ENCODE data around the gene MCM7. TPM values are rescaled to one million over a fixed set of nuclear protein-coding genes. Genes with fewer than 3 reads are reported as not detected.

MCM7 gene
- total RNA-seq, 1 experiment from 2014 or later: 109 TPM

- no peaks in the 10 kb centered on the region for H3K27me3 ChIP-seq (ENCODE audit: low read length)
- H3K36me3 ChIP-seq (ENCODE audit: insufficient read depth, low read length): no peaks in the 10 kb centered on the region
- H3K9me3 ChIP-seq (ENCODE audit: low read length): no peaks in the 10 kb centered on the region
- H2AFZ ChIP-seq (ENCODE audit: low read length): peak within 1 kb of the TSS; percentile 93
- peaks cover 26% of the 10 kb centered on the region for H3K79me2 ChIP-seq (ENCODE audit: low read length)
- peak; percentile 93 for DNase-seq
- H3K4me3 ChIP-seq (ENCODE audit: low read length): peak within 1 kb of the TSS; percentile 93
- no peaks in the 10 kb centered on the region for H3K9me2 ChIP-seq (replicated peaks; ENCODE audit: insufficient read depth, low read length)
- peak within 1 kb of the TSS; percentile 82 for H3K4me2 ChIP-seq (ENCODE audit: low read depth, low read length, poor library complexity, severe bottlenecking)
- no peaks in the 10 kb centered on the region for H4K20me1 ChIP-seq (ENCODE audit: insufficient read depth, low read depth, low read length)
- H3K9ac ChIP-seq (ENCODE audit: low read length): peak within 1 kb of the TSS; percentile 81
- no peak within 1 kb of the TSS for H3K27ac ChIP-seq (ENCODE audit: low read length)
- H3K4me1 ChIP-seq (ENCODE audit: low read length): peaks cover 15% of the 10 kb centered on the region
These were observed 51.5 kb downstream of the MCM7 start, which contains the start of gene ZSCAN21 for GRCh38 chr7:100049441-100050291. TSS of gene ZSCAN21 (plus strand) at chr7:100049774. CDS start at chr7:100057007, 7,233 bp downstream.

- peaks cover 15% of the 10 kb centered on the region for H3K4me1 ChIP-seq (ENCODE audit: low read length)
These were observed 52.5 kb downstream of the MCM7 start for GRCh38 chr7:100048680-100049079.

GRCh38 chr7:100044718-100045117 is 56.5 kb downstream of the MCM7 start:
- peaks cover 7% of the 10 kb centered on the region for H3K4me1 ChIP-seq (ENCODE audit: low read length)
- no peak overlapping the region for H3K4me3 ChIP-seq (ENCODE audit: low read length)
- no peaks in the 10 kb centered on the region for H3K27me3 ChIP-seq (ENCODE audit: low read length)
- no peak for DNase-seq
- no peaks in the 10 kb centered on the region for H4K20me1 ChIP-seq (ENCODE audit: insufficient read depth, low read depth, low read length)
- no peaks in the 10 kb centered on the region for H3K9me3 ChIP-seq (ENCODE audit: low read length)
- no peak overlapping the region for H3K4me2 ChIP-seq (ENCODE audit: low read depth, low read length, poor library complexity, severe bottlenecking)
- H3K79me2 ChIP-seq (ENCODE audit: low read length): peaks cover 1% of the 10 kb centered on the region
- H3K27ac ChIP-seq (ENCODE audit: low read length): no peak overlapping the region
- no peak overlapping the region for H3K9ac ChIP-seq (ENCODE audit: low read length)
- no peaks in the 10 kb centered on the region for H3K9me2 ChIP-seq (replicated peaks; ENCODE audit: insufficient read depth, low read length)
- no peaks in the 10 kb centered on the region for H3K36me3 ChIP-seq (ENCODE audit: insufficient read depth, low read length)
- no peak overlapping the region for H2AFZ ChIP-seq (ENCODE audit: low read length)

More at GRCh38 chr7:100048680-100049079, 52.5 kb downstream of the MCM7 start:
- H3K4me3 ChIP-seq (ENCODE audit: low read length): peak overlapping the region; percentile 93; the same call in 1 of the 2 replicates
- DNase-seq: no peak
- H3K27ac ChIP-seq (ENCODE audit: low read length): no peak overlapping the region
- no peak overlapping the region for H3K4me2 ChIP-seq (ENCODE audit: low read depth, low read length, poor library complexity, severe bottlenecking)
- no peaks in the 10 kb centered on the region for H3K9me3 ChIP-seq (ENCODE audit: low read length)
- H2AFZ ChIP-seq (ENCODE audit: low read length): no peak overlapping the region
- H4K20me1 ChIP-seq (ENCODE audit: insufficient read depth, low read depth, low read length): no peaks in the 10 kb centered on the region
- H3K9ac ChIP-seq (ENCODE audit: low read length): no peak overlapping the region
- H3K27me3 ChIP-seq (ENCODE audit: low read length): no peaks in the 10 kb centered on the region
- H3K36me3 ChIP-seq (ENCODE audit: insufficient read depth, low read length): no peaks in the 10 kb centered on the region
- H3K9me2 ChIP-seq (replicated peaks; ENCODE audit: insufficient read depth, low read length): no peaks in the 10 kb centered on the region
- H3K79me2 ChIP-seq (ENCODE audit: low read length): peaks cover 22% of the 10 kb centered on the region

Small RNA genes lying within 50 kb of the gene (small RNA-seq; reads per million reads assigned to genes)
- 120 reads per million, percentile 99 among the genes with 10 or more reads in this experiment for gene MIR106B
- gene MIR25: 935 reads per million, percentile 100 among the genes with 10 or more reads in this experiment
- 529 reads per million, percentile 100 among the genes with 10 or more reads in this experiment for gene MIR93

Other genes with a start within 250 kb of the MCM7 start
- not detected in 2 replicates for gene OR2AE1, start 224.4 kb downstream of the MCM7 start, total RNA-seq (2014; rRNA removed; shearing (Covaris generic); ENCODE audit: low replicate concordance)
- gene TRIM4, start 181.9 kb downstream of the MCM7 start, total RNA-seq (2014; rRNA removed; shearing (Covaris generic); ENCODE audit: low replicate concordance): 20.9 and 25.2 TPM in 2 replicates
- gene GJC3, start 171.8 kb downstream of the MCM7 start, total RNA-seq (2014; rRNA removed; shearing (Covaris generic); ENCODE audit: low replicate concordance): 0.47 TPM in 1 of 2 replicates, not detected in the other
- 1.0 and 2.0 TPM in 2 replicates for gene AZGP1, start 125.4 kb downstream of the MCM7 start, total RNA-seq (2014; rRNA removed; shearing (Covaris generic); ENCODE audit: low replicate concordance)
- gene ZKSCAN1, start 85.8 kb downstream of the MCM7 start, total RNA-seq (2014; rRNA removed; shearing (Covaris generic); ENCODE audit: low replicate concordance): 21.3 and 22.1 TPM in 2 replicates
- 6.1 and 16.6 TPM in 2 replicates for gene ZSCAN21, start 51.6 kb downstream of the MCM7 start, total RNA-seq (2014; rRNA removed; shearing (Covaris generic); ENCODE audit: low replicate concordance)
- gene ZNF3, start 19.7 kb downstream of the MCM7 start, total RNA-seq (2014; rRNA removed; shearing (Covaris generic); ENCODE audit: low replicate concordance): 17.6 and 20.8 TPM in 2 replicates
- 52.7 and 61.1 TPM in 2 replicates for gene COPS6, start 12.4 kb downstream of the MCM7 start, total RNA-seq (2014; rRNA removed; shearing (Covaris generic); ENCODE audit: low replicate concordance)
- 3.6 and 14.5 TPM in 2 replicates for gene AP4M1, start 246 bp upstream of the MCM7 start, total RNA-seq (2014; rRNA removed; shearing (Covaris generic); ENCODE audit: low replicate concordance)
- gene TAF6, start 18.0 kb upstream of the MCM7 start, total RNA-seq (2014; rRNA removed; shearing (Covaris generic); ENCODE audit: low replicate concordance): 30.6 and 34.3 TPM in 2 replicates
- gene CNPY4, start 18.2 kb upstream of the MCM7 start, total RNA-seq (2014; rRNA removed; shearing (Covaris generic); ENCODE audit: low replicate concordance): 13.0 and 16.6 TPM in 2 replicates
- 1.4 TPM in 1 of 2 replicates, not detected in the other for gene MBLAC1, start 25.6 kb upstream of the MCM7 start, total RNA-seq (2014; rRNA removed; shearing (Covaris generic); ENCODE audit: low replicate concordance)
- 171 and 292 TPM in 2 replicates for gene LAMTOR4, start 47.5 kb upstream of the MCM7 start, total RNA-seq (2014; rRNA removed; shearing (Covaris generic); ENCODE audit: low replicate concordance)
- gene TRAPPC14, start 57.3 kb upstream of the MCM7 start, total RNA-seq (2014; rRNA removed; shearing (Covaris generic); ENCODE audit: low replicate concordance): 15.8 and 23.3 TPM in 2 replicates
- 0.11 TPM in 1 of 2 replicates, not detected in the other for gene GAL3ST4, start 67.2 kb upstream of the MCM7 start, total RNA-seq (2014; rRNA removed; shearing (Covaris generic); ENCODE audit: low replicate concordance)
- 1.9 and 5.3 TPM in 2 replicates for gene GPC2, start 76.0 kb upstream of the MCM7 start, total RNA-seq (2014; rRNA removed; shearing (Covaris generic); ENCODE audit: low replicate concordance)
- gene STAG3, start 76.5 kb upstream of the MCM7 start, total RNA-seq (2014; rRNA removed; shearing (Covaris generic); ENCODE audit: low replicate concordance): 8.1 and 22.1 TPM in 2 replicates
- gene PVRIG, start 118.6 kb upstream of the MCM7 start, total RNA-seq (2014; rRNA removed; shearing (Covaris generic); ENCODE audit: low replicate concordance): 1.6 and 2.7 TPM in 2 replicates
- not detected in 2 replicates for gene SPDYE3, start 206.3 kb upstream of the MCM7 start, total RNA-seq (2014; rRNA removed; shearing (Covaris generic); ENCODE audit: low replicate concordance)

All from Karpas-422 (cell line).